GM12878 (cell line): ENCODE results near the gene SLC19A1. TPM values are rescaled to one million over a fixed set of nuclear protein-coding genes. Genes with fewer than 3 reads are reported as not detected.

Source experiments
- BACH1 ChIP-seq: fragments of 450-650 bp; IDR thresholded peaks from 2 replicates; pipeline ENCODE4 v1.6.1; 2017; ENCODE audit warnings: mild to moderate bottlenecking, borderline replicate concordance
- BCLAF1 ChIP-seq: fragments of 450-650 bp; IDR thresholded peaks from 2 replicates; pipeline ENCODE4 v1.6.1; 2017; ENCODE audit warnings: antibody characterized with exemption, mild to moderate bottlenecking, moderate library complexity
- CHD2 ChIP-seq: IDR thresholded peaks from 2 replicates; pipeline ENCODE4 v1.6.1; 2011; ENCODE audit warnings: low read depth, low read length, improper control_type of control experiment, borderline replicate concordance
- CTCF ChIP-seq, 3 experiments: IDR thresholded peaks in 2 of 3; conservative IDR thresholded peaks in 1 of 3; 2 replicates each; pipeline ENCODE4 v1.5.1; 2011; ENCODE audit warnings: low read depth in 3 of 3, low read length in 3 of 3, mild to moderate bottlenecking in 3 of 3, control low read depth in 2 of 3, moderate library complexity in 2 of 3, inconsistent platforms in 1 of 3, mixed read lengths in 1 of 3; ENCODE audit not compliant: control insufficient read depth in 2 of 3, insufficient read depth in 1 of 3; ENCODE audit errors: extremely low read depth in 1 of 3
- DPF2 ChIP-seq: fragments of 450-650 bp; IDR thresholded peaks from 2 replicates; pipeline ENCODE4 v1.6.1; 2017; ENCODE audit warnings: mild to moderate bottlenecking
- EED ChIP-seq: sonication (generic); IDR thresholded peaks from 2 replicates; pipeline ENCODE4 v1.6.1; 2016; ENCODE audit warnings: antibody characterized with exemption, low read depth
- EP300 ChIP-seq, 2 experiments: fragments of 150-350 bp in 1 of 2; IDR thresholded peaks; 2 replicates each; pipeline ENCODE4 v1.6.1; 2011 to 2012; ENCODE audit warnings: low read depth in 2 of 2, low read length in 2 of 2, borderline replicate concordance in 1 of 2, improper control_type of control experiment in 1 of 2, inconsistent platforms in 1 of 2; ENCODE audit not compliant: control insufficient read depth in 1 of 2
- FOS ChIP-seq: IDR thresholded peaks from 3 replicates; pipeline ENCODE4 v1.6.1; 2011; ENCODE audit warnings: borderline replicate concordance; ENCODE audit not compliant: insufficient read length; ENCODE audit errors: extremely low read depth
- GABPA ChIP-seq: IDR thresholded peaks from 2 replicates; pipeline ENCODE4 v1.6.1; 2014; ENCODE audit warnings: antibody characterized with exemption, low read depth, mild to moderate bottlenecking, inconsistent platforms
- HCFC1 ChIP-seq: fragments of 150-350 bp; IDR thresholded peaks from 2 replicates; pipeline ENCODE4 v1.6.1; 2014; ENCODE audit warnings: low read length
- NKRF ChIP-seq: fragments of 450-650 bp; conservative IDR thresholded peaks from 2 replicates; pipeline ENCODE4 v1.6.1; 2017; ENCODE audit warnings: mild to moderate bottlenecking, moderate library complexity
- PAX5 ChIP-seq: IDR thresholded peaks from 2 replicates; pipeline ENCODE4 v1.6.1; 2011; ENCODE audit warnings: low read depth, low read length, borderline replicate concordance
- PRDM15 ChIP-seq: fragments of 450-650 bp; formaldehyde crosslinking; IDR thresholded peaks from 2 replicates; pipeline ENCODE4 v1.4.0; 2020; ENCODE audit warnings: mild to moderate bottlenecking, moderate library complexity
- RAD21 ChIP-seq: IDR thresholded peaks from 2 replicates; pipeline ENCODE4 v1.6.1; 2011; ENCODE audit warnings: mild to moderate bottlenecking, low read depth, low read length, moderate library complexity; ENCODE audit not compliant: insufficient read depth
- SMAD5 ChIP-seq: IDR thresholded peaks from 2 replicates; pipeline ENCODE4 v1.6.1; 2016; ENCODE audit warnings: antibody characterized with exemption, low read depth
- SRF ChIP-seq, 2 experiments: IDR thresholded peaks; 2 replicates each; pipeline ENCODE4 v1.6.1; 2011; ENCODE audit warnings: low read depth in 2 of 2, low read length in 2 of 2, mild to moderate bottlenecking in 1 of 2, moderate library complexity in 1 of 2
- TCF12 ChIP-seq: IDR thresholded peaks from 2 replicates; pipeline ENCODE4 v1.6.1; 2011; ENCODE audit warnings: low read depth, mild to moderate bottlenecking, low read length
- ZNF622 ChIP-seq: fragments of 450-650 bp; IDR thresholded peaks from 2 replicates; pipeline ENCODE4 v1.6.1; 2017; ENCODE audit warnings: mild to moderate bottlenecking, inconsistent platforms
- ZSCAN29 ChIP-seq: fragments of 450-650 bp; IDR thresholded peaks from 2 replicates; pipeline ENCODE4 v1.6.1; 2017; ENCODE audit warnings: mild to moderate bottlenecking, moderate library complexity
- polyA plus RNA-seq, 11 experiments: library from polyadenylated mRNA; depleted of rRNA in 4 of 11; unstranded in 6 of 11; stranded (reverse) in 5 of 11; fragments of >200 nt; fragmentation: Nextera tagmentation in 4 of 11; fragmentation: Illumina TruSeq in 1 of 11; extraction: Ambion mirVana in 4 of 11; extraction: Trizol in 1 of 11; gene quantifications; 1 replicate in 1 of 11; 2 replicates in 10 of 11; pipeline versions ENCODE4 v1.2.1 to v1.2.3, GENCODE V29; 2011 to 2016; ENCODE audit warnings: inconsistent platforms in 2 of 11, missing spikeins in 2 of 11, low read depth in 1 of 11
- total RNA-seq, 4 experiments: library from RNA; depleted of rRNA in 3 of 4; stranded (reverse); fragments of >200 nt in 3 of 4; fragmentation: Illumina TruSeq in 1 of 4; extraction: Trizol in 1 of 4; gene quantifications; 2 replicates each; pipeline versions ENCODE4 v1.2.1 to v1.2.3, GENCODE V29; 2013 to 2021

The SLC19A1 gene
- total and polyA plus RNA-seq, 10 of the 15 experiments (the other 5 are each of a cell fraction or from before 2014, with no cell fraction given): 0.42 to 49.7 (median 12.2) TPM

- TF ChIP-seq PAX5 (peak; percentile 91), CTCF (IDR thresholded peaks at IDR 0.05 in 2 of 3, conservative IDR thresholded peaks at IDR 0.05 in 1 of 3; ENCODE audit: control insufficient read depth in 2 of 3, extremely low read depth in 1 of 3, insufficient read depth in 1 of 3, low read depth in 3 of 3, low read length in 3 of 3) (no peak), ZSCAN29 (no peak), EED (peak; percentile 95), SMAD5 (no peak), BACH1 (no peak), ZNF622 (no peak), EP300 (IDR thresholded peaks at IDR 0.05; ENCODE audit: borderline replicate concordance in 1 of 2, control insufficient read depth in 1 of 2, low read depth in 2 of 2, low read length in 2 of 2) (peak; percentile 56 to 68; a peak in 3 of 4 replicates), FOS (no peak), BCLAF1 (no peak), TCF12 (peak; percentile 59; the same call in 1 of the 2 replicates), RAD21 (0 out of 2 replicates have a peak, but pooled peaks have one; percentile 13), PRDM15 (no peak), SRF (IDR thresholded peaks at IDR 0.05; ENCODE audit: low read depth in 2 of 2, low read length in 2 of 2) (0 out of 4 replicates have a peak, but pooled peaks of 1 of the 2 experiments have one; percentile 37), CHD2 (0 out of 2 replicates have a peak, but pooled peaks have one; percentile 58), HCFC1 (no peak), GABPA (no peak), NKRF (no peak), DPF2 (0 out of 2 replicates have a peak, but pooled peaks have one; percentile 31)
Observed at GRCh38 chr21:45550522-45551210, 8.4 kb upstream of the SLC19A1 start (continued).
